NCI-H2171 (cell line): ENCODE data around the gene ILDR1.

ENCODE experiments used
- DNase-seq: peaks from one replicate; lab custom pipeline; 2025; lab: John Stamatoyannopoulos, UW

ILDR1 gene

DNA sequence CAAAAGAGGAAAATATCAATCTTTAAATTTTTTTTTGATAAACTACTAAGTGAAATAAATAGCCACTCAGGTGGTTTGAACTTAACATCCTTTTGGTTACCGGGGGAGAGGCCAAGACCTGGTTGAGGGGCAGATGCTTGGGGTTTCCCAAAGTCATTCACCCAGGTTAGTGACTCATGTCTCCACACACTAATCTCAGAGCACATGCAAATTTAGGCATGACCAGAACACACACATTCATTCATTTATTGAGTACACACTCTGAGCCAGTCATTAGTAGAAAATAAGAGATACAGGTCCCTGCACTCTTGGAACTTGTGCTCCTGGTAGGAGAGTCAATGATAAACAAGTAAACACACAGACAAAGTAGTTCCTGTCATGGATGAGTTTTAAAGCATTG, 7.3 kb downstream of the ILDR1 start:
- DNase-seq, result no peak

DNA sequence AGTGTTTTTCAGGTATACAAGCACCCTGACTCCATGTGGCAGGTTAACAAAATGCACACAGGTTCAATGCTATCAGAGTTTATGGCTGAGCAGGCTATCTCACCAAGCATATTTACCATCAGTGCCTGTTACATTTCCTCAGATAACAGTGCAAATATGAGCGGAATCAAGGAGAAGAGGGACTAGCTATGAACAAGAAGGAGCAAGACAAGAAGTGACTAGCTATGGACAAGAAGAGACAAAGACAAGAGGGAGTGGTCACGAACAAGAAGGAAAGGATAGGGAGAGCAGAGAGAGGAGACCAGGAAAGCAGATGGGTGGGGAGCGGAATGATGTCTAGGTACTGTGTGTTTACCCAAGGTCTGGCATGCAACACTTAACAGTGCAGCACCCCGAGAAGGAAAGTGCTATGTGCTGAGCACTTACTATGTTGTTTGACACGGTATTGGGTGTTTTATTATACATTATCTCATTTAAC, 8.6 kb downstream of the ILDR1 start:
- no peak for DNase-seq

DNA sequence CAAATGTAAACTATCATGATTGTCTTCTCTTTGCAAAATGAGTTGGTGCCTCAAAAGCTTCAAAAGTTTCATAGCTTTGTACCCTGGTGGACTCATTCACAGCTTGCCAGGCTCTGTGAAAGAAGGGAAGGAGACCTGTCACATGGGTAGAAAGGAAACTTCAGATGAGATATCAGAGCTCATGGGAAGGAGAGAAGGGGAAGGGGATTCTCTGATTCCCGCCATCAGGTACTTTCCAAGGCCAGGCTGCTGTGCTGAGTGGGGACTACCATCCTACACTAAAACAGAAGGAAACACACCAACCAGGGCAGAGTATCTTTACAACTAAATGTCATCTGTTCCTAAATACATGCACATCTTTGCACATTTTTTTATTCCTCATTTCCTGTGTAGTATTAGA, 9.2 kb downstream of the ILDR1 start:
- DNase-seq, result no peak

DNA sequence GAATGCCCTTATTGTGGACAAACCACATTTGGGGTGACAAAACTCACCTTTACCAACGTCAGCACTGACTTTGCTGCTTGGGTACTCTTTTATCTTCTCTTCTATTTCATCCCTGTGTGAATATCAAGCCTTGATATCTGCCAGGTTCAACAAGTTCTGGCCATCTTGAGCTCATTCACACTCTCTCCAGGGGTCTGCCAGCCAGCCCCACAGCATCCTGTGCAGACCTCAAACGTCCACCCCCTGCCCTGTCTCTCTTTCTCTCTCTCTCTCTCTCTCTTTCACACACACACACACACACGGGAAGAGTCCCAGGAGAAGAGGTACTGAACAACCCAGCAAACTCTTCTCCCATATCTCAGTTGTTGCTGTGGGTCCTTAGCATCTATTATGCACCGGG, 10.7 kb downstream of the ILDR1 start:
- DNase-seq, result no peak

DNA sequence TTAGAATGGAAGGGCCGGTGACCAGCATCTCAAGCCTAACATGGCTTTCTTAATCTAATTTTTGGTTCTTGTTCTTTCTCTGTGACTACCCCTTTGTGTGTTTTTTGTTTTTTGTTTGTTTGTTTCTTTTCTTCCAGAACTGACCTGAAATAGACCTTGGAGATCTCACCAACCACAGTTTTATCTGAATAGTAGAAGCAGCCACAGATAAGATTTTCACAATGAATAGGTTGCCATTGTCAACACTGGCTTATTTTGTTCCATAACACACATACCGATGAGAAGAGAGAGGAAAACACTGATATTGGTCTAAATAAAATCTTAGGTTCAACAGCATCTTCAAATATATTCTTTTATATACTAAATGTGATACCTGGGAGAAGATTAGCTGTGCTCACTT, 11.5 kb downstream of the ILDR1 start:
- no peak for DNase-seq

DNA sequence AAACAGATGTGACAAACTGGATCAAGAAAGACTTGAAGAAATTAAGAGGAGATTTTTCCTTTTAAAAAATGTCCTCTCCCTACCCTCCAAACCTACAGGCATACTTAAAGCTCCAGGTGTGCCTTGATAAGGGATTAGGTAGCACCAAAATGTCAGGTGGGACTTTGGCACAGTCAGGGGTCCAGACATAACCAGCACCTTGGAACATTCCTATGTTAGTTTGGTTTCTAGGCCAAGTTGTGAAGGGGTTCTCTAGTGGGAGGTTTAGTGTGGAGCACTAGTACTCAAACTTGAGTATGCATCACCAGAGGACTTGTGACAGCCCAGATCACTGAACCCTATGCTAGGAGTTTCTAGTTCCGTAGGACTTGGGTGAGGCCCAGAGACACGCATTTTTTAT, 13.9 kb downstream of the ILDR1 start:
- no peak for DNase-seq

DNA sequence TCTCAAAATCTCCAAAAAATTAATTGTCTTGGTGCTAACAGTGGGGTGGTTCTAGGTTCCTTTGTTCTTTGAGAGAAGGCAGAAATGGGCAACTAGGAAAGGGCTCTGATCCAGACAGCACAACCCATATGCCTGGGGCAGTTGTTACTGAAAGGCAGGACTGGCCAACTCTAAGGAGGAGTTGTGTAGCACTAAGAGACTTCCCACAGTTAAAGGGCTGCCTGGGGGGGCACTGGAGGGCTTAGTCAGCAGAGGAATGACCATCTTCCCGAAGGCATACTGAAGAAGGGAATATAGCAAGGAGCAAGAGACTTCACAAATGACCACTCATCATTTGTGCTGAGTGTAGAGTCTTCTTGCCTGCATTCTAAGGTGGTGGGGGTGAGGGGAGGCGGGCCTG, 15.8 kb downstream of the ILDR1 start:
- DNase-seq, result no peak

DNA sequence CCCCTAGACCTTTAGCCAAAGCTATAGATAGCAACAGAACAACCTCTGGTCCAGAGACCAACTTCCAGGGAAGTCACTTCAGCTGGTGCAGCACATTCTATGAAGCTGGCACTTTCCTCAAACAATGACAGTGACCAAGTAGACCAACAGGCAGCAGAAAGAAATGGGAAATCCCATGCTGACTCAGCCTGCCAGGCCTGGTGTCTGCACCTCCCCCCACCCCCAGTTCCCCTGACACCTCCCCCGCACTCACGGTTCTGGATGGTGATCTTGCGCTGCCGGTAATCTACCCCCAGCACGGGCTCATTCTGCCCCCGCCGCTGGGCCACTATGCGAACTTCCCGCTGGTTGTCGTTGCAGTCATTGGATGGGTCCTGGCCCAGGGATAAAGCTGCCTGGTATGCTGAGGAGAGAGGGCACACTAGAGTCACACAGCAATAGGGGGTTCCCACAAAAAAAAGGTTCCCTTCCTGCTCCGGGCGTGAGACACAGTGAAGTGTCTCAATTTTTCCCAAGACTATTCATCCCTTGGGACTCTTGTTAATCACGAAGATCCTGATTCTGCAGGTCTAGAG, 17.0 kb downstream of the ILDR1 start:
- DNase-seq, result no peak

DNA sequence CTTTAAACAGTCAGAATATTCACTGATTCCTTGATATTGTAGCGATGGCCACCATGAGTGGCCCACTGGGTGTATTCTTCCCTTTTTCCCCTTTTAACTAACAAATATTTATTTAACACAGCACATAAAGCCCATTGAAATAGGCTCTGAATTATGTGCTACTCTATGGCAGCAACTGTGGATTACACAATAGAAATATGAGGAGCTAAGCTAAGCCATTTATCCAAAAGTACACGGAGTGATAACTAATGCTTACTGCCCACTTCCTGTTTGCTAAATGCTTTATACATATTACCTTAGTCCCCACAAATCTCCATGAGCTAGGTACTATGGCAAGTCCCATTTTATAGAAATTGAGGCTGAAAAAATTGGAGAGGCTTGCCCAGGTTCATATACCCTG, 17.9 kb downstream of the ILDR1 start:
- no peak for DNase-seq

DNA sequence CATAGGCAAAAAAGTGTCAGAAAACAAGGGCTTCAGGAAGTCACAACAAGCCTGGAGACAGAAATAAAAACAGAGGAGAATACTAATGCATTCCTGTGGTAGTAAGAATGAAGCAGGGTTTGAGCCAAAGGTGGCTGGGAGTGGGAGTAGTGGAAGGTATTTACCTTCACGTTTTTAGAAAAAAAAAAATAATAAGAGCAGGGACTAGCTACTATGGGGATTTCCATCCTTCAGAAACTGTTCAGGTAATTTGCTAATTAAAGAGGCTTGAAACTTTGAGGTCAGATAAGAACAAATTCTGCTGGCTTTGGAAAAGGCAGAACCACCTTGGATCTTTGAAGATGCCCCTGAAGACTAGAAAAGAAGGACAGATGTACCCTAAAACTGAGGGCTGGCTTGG, 18.4 kb downstream of the ILDR1 start:
- DNase-seq, result no peak

DNA sequence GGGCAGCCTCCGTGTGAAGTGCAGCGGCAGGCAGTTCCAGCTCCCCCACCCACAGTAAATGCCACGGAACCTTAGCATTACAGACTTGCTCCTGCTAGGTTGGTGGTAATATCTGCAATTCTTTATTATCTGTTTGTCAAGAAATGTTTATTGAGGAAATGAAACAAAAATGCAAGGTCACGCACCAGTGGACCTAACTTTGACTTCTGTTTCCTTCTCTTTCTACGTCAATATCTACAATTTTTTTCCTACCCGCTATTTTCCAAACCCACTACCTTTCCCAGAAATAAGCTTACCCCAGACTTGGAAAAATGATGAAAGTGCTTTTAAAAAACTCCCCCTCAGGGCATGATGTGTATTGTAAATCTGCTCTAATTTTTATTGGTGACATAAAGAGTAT, 18.9 kb downstream of the ILDR1 start:
- no peak for DNase-seq

DNA sequence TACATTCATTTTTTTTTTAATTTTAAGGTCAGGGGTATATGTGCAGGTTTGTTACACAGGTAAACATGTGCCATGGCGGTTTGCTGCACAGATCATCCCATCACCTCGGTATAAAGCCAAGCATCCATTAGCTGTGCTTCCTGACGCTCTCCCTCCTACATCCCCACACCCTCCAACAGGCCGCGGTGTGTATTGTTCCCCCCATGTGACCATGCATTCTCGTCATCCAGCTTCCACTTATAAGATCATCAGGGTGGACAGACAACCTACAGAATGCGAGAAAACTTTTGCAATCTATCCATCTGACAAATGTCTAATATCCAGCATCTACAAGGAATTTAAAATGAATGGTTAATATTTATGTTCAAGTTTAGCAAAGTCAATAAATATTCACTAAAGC, 19.4 kb downstream of the ILDR1 start:
- DNase-seq, result no peak

DNA sequence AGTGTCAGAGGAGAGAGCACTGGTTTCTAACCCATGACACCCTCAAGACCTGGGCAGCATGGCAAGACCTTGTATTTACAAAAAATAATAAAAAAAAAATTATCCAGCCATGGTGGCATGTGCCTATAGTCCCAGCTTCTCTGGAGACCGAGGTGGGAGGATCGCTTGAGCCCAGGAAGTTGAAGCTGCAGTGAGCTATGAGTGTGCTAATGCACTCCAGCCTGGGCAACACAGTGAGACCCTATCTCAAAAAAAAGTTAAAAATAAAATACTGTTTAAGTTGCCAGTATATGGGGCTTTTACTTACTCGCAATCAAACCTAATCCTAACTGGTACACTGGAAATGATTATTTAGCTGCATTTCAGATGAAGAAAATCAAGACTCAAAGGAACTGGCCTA, 20.2 kb downstream of the ILDR1 start:
- DNase-seq, result no peak

DNA sequence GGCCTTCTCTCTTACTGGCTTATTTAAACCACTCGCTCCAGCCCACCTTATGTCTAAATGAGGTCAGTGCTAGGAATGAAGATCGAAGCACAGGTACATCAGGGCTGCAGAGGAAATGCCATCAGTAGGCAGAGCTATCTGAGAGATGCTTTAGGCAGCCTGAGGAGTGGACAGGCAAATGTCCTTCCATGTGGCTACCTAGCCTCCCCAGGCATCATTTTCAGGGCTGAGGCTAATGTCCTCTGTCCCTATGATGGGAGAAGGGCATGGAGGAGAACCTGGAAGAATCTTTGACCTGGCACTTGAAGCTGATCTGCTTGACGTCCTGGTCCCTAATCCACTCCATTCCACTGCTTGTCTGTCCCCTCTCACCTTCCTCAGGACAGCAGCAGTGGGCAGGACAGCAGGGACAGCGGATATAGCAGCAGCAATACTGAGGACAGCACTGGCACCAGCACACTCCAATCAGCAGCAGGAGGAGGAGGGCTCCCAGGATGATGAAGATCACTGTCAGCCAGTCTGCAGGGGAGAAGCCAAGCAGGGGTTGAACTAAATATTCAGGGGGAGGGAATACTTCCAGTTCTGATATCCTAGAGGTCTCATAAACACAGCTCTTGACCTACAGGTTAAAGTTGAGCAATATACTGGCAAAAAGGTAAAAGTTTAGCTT, 21.0 kb downstream of the ILDR1 start:
- DNase-seq, result no peak

DNA sequence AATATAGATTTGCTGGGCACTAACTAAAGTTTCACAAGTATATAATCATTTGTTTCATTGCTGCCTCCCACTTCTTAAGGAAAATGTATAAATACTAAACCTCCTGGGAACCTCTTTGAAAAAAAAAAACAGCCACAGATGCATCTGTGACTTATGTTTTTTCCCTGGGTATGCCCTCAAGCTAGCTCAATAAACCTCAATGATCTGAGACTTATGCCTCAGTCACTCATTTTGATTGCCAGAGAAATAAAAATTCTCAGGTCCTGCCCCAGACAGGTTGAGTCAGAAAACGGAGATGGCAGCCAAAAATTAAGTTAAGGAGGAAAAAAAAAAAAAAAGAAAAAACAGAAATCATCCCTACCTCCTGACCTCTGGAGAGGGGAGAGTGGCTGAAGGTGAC, 22.1 kb downstream of the ILDR1 start:
- DNase-seq, result no peak

DNA sequence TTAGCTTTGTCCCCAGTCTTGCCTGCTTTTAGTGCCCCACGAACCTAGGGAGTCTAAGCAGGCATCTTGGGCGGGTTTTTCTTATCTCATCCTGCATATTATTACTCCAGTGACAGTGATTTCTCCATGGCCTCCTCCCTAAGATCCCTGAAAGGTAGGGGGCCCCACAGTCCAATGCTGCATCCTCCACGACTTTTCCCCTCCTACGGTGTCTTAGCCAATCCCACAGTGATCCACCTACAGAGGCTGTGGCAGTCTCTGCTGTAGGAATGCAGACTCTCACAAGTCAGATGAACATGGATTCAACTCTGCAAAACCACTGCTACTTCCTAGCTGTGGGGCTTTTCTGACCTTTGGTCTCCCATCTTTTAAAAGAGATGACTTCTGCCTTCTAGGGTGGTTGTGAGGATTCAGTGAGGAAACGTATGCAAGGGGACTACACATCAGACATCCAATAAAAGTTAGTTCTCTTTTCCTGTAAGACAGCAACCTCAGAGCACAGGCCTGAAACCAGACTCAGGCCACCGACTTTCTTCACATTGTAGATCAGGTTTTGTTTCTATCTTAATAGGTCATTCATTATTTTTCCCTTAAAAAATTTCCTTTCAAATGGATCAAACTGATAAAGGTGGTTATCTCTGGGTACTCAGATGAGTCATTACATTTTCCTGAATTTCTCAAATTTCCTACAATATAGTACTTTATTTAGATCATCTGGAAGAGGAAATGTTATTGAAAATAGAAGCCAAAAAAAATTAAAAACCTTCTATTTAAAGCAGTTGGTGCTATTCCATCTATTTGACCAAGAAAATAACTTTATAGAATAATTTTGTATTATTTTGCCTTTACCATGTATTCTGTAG, 23.2 kb downstream of the ILDR1 start:
- no peak for DNase-seq

DNA sequence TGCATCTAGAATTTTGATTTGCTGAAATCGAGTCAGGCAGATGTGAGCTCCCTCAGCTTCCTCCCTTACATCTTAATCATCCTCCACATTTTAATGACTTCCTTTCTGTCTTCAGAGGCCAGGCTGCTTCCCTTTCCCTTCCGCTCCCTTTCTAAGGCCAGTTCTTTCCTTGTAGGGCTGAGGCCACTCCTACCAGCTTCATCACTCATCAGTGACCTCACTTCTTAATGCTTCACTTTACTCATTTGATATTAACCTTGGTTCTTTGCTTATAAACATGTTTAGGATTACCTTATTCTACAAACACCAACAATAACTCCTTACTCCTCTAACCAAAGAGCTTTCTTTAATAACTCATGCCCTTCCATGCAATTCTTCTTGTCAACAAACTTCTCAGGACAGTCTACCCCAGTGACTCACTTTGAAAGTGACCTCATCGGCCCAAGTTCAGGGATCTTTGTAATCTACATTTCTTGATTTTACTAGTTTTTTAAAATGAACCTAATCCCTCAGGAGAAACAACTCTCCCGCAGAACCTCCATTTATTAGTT, 23.9 kb downstream of the ILDR1 start:
- DNase-seq, result no peak

DNA sequence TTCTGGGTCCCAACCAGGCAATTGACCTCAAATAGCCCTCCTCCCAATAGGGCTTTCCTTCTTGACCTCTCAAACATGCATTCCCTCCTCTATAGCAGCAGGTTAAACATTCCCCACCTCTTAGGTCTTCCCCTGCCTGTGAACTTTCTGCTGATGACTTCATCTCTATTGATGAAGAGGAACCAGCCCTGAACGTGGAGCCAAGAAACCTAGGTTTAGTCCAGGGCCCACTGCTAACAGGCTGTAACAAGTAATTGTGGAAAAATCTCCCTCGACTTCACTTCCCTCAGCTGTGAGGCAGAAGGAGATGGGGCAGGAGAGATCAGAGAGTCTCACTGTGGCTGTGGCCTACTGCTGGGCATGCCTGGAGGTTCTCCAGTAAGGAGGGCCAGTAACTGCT, 24.7 kb downstream of the ILDR1 start:
- DNase-seq, result no peak

DNA sequence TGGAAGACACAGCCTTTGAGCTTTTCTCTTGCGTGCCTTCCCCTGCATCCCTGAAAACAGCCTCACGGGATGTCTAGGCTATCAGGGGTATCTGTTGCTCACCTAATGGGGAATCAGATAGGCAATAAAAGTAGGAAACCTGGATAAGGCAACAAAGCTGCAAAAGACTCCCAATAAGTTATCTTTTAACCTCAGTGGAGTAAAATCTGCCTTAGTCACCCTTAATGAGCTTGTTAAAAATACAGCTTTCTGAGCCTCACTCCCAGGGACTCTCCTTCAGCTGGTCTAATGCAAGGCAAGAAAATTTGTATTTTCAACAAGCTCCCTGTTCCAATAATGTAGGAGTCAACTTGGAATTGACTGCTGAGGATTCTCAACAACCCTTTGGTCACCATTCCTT, 25.6 kb downstream of the ILDR1 start:
- no peak for DNase-seq

DNA sequence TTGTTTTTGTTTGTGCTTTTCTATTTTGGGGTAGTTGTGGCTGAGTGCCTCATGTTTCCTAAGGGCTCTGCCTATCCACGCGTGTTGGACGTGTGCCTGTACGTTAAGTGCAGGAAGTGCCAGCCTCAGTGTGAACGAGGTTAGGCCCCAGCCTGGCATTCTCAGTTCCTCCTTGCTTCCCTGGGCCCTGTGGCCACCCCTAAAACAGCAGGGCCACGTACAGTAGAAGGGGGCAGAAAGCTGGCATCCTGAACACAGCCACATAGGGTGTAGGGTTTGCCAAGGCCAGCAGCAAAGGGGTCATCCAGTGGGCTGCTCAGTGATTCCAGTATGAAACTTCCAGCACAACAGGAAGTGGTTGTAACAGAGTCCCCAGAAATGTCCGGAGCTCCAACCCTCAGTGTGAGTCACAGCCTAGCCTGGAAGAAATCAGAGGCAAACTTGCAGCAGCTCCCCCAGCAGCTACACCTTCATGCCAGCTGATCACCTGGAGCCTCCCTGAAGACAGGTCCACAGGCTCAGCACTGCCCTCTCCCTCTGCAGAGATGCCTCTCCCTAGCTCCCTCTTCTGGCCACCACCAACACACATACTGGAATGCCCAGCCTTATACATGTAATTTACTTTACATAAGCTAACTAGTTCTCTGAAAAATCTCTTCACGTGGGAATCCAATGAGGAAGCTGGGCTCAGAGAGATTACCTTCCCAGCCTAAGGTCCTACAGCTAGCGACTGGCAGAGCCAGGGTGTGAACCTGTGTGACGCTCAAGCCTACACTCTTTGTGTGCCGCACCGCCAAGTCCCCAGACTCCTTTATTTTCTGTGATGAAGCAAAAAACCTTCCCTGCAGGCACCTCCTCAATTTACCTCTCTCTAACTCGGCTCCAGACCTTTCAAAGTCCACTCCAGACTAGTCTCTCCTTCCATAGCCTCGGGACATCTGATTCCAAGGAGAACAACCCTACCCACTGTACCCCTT, 26.6 kb downstream of the ILDR1 start:
- peak; percentile 5 for DNase-seq

DNA sequence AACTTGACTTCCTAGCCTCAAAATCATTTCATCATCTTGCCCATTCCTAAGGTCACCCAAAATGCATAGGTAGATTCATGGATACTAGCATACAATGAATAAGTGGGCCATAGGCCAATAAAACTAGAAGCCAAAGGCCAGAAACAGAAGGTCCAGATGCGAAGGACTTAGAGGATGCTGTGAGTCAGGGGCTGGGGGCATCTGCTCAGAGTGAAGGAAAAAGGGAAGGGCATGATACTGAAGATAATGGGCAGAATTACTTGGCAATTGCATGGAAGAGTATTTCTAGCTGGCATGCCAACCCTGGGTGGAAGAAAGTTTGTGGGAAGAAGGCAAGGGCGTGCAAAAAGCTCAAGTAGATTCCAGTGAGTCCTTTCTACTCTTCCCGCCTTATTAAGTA, 27.5 kb downstream of the ILDR1 start:
- DNase-seq, result no peak
